HG03558 (cell line): ENCODE data around the gene COX6A2.
"Not testable (repeated sequence)": the region's sequence is repeated elsewhere in the genome, so short reads cannot be mapped to it uniquely, and the experiment has no call there.

Source experiments
- ATAC-seq: cut with Tn5 transposase; IDR thresholded peaks from one replicate; pipeline ENCODE4 v1.9.1; 2021; ENCODE audit warnings: moderate number of reproducible peaks; ENCODE audit not compliant: unreplicated experiment; ENCODE audit errors: extremely low read depth

COX6A2 gene

DNA sequence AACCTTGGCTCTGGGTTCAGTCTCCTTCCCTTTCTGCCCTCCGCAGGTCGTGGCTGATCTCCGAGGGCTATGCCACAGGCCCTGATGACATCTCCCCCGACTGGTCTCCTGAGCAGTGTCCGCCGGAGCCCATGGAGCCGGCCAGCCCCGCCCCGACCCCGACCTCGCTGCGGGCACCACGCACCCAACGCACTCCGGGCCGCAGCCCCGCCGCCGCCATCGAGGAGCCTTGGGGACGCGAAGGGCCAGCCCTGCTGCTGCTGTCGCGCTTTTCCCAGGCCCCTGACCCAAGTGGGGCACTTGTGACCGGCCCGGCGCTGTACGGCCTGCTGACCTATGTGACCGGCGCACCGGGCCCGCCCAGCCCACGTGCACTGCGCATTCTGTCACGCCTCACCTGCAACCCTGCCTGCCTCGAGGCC, 36.2 kb upstream of the COX6A2 start:
- no peak for ATAC-seq

DNA sequence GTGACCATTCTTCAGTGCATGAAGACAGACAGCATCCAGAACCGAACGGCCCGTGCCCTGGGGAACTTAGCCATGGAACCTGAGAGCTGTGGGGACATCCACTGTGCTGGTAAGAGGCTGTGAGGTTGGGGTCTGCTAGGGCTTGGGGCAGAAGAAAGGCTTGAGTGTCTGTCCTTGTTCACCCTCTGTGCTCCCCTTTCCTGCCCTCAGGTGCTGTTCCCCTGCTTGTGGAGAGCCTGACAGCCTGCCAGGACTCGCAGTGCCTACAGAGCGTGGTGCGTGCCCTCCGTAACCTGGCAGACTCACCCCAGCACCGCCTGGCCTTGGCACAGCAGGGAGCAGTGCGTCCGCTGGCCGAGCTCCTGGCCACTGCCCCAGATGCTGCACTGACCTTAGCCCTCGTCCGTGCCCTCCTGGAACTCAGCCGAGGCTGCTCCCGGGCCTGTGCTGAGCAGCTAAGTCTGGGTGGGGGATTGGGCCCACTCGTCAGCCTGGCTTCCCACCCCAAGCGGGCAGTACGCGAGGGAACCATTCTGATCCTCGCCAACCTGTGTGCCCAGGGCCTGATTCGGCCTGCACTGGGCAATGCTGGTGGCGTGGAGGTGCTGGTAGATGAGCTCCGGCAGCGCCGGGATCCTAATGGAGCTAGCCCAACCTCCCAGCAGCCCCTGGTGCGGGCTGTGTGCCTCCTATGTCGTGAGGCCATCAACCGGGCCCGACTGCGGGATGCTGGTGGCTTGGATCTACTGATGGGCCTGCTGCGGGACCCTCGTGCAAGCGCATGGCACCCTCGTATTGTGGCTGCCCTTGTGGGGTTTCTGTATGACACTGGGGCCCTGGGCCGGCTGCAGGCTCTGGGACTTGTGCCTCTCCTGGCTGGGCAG, 34.0 kb upstream of the COX6A2 start:
- no peak for ATAC-seq

DNA sequence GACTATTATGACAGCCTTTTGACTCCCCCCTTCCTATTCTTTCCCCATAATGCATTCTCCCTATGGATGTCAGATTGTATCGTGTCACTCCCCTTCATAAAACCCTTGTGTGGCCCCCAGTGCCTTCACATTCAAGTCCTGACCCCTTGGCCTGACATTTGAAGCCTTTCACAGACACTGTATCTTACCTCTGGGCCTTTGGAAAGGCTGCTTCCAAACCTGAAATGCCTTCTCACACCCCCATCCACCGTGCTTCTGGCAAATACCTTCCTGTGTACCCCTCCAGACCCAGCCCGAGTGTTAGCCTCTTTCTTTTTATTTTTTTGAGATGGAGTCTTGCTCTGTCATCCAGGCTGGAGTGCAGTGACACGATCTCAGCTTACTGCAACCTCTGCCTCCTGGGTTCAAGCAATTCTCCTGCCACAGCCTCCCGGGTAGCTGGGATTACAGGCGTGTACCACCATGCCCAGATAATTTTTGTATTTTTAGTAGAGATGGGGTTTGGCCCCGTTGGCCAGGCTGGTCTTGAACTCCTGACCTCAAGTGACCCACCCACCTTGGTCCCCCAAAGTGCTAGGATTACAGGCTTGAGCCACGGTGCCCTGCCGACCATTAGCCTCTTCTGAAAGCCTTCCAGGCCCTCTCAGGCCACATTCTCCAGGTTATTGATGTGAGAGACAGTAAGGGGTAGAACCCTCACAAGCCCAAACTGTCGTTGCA, 33.2 kb upstream of the COX6A2 start:
- ATAC-seq = no peak

DNA sequence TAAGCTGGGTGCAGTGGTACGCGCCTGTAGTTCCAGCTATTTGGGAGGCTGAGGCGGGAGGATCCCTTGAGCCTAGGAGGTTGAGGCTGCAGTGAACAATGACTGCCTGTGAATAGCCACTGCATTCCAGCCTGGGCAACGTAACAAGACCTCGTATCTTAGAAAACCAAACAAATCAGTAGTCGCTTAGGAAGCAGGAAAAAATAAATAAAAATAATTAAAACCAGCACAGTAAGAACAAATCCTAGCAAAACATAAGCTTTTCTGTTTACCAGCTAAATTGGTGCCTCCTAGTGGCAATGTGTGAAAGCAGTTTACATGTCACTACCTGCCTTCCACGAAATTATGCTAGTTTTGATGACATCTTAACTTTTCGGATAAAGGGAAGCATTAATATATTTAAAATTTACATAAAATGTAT, 32.4 kb upstream of the COX6A2 start:
- no peak for ATAC-seq

DNA sequence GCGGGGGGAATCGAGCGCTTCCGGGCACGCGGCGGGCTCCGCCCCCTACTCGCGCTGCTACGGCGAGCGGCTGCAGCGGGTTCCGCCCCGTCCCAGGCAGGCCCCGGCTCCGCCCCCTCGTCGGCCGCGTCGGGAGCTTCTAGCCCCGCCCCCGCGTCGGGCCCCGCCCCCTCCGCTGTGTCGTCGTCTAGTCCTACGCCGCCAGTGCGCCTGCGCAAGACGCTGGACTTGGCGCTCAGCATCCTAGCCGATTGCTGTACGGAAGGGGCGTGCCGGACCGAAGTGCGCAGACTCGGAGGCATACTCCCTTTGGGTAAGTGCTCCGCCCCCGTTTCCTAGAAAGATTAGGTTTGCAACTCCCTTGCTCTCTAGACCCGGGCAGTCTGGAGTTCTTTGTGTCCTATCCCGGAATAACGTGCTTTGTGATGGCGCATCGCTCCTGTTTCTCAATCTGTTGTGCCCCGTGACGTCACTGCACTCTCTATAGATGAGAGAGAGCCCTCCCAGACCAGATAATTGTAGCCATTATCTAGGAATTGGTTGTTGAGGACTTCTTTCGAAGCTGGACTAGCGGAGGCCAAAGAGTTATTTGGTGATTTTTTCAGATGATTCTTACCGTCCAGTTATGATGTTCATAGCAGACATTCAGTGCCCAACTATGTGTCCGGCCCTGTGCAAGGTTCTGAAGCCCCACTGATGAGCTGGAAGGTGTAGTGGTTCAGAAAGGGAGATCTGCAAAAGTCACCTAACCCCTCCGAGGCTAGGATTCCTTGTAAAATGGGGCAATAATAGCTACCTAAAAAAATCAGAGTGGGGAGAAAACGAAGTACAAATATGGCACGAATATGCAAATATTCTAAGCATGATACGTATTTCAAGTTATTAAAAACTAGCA, 31.8 kb upstream of the COX6A2 start:
- peak; percentile 39 for ATAC-seq

DNA sequence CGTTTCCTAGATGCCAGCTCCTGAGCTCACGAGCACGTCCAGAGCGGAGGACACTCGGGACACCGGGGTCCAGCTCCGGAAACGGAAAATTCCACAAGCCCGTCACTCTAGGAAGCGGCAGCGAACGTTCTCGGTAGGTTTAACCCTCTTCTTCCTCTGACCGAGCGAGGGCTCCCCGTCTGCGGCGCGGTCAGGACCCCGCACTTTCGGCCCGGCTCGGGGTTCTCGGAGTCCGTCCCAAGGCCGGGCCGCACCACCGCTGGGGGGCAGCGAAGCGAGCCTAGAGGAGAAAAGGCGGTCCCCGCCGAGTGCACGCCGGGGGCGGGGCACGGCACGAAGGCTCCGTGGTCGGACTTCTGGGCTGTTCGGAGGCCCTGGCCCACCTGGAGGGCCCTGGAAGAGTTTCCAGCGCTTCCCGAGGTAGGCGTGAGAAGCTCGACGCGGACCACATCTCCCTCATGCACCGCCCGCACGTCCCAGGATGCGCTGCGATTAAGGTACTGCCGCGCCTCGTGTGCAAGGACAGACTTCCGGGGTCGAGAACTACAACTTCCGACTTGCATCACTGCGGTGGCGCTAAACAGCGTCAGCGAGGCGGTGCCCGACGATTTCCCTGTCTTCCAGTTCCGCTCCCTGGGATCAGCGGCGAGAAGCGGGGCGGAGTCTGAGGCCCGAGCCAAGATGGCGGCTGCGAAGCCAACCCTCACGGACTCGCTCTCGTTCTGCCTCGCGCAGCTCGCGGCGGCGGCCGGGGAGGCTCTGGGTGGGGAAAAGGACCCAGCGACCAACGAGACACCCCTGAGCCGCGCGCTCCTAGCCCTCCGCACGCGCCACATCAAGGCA, 30.9 kb upstream of the COX6A2 start, which contains the start of gene ARMC5:
Gene ARMC5 (plus strand): TSS at position 658 of the 843 bp plus-strand sequence. CDS start 24 bp downstream, at position 682.
- peak; percentile 50 for ATAC-seq

DNA sequence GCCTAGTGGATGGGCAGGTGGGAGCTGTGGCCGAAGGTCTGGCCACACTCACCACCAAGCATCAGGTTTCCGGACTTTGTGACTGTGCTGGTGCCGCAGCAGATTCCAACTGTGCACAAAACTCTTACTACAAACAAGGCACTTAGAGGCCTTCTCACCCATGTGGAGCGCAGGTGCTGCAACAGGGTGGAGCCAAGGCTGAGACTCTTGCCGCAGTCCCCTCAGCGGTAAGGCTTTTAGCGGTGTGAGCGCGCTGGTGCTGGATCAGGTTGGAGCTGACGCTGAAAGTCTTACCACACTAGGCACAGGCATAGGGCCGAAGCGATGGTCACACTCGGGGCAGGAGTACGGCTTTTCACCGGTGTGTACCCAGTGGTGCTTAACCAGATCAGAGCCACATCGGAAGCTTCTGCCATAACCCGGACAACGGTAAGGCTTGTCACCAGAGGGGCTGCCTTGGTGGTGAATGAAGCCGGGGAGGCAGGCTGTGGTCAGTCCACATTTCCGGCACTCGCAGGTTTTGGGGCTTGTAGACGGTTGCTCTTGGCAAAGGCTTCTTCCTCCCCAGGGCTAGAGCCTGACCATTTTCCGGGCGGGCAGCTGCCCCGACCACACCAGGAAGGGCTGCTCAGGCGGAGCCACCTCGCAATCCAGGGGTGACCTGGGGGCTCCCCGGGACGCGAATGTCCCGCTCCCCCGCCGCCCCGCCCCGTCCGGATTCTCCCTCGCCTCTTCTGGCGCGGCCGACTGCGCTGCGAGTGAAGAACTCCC, 30.1 kb upstream of the COX6A2 start:
- ATAC-seq = no peak

DNA sequence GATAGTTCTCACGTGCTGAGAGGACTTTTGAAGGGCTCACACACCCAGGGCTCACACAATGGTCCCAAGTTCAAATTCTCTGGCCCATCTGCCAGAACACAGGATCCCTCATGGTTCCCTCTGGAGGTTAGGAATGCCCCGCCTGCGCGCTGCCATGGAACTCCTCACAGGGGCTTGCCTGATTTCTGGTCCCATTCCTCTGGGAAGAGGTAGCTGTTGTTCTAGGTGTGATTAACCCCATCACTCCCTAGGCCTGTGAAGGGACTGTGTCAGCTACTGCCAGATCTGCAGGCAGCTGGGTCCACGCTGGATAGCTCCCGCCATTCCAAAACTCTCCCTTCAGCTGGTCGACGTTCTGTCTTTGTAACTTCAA, 28.8 kb upstream of the COX6A2 start:
- no peak for ATAC-seq

DNA sequence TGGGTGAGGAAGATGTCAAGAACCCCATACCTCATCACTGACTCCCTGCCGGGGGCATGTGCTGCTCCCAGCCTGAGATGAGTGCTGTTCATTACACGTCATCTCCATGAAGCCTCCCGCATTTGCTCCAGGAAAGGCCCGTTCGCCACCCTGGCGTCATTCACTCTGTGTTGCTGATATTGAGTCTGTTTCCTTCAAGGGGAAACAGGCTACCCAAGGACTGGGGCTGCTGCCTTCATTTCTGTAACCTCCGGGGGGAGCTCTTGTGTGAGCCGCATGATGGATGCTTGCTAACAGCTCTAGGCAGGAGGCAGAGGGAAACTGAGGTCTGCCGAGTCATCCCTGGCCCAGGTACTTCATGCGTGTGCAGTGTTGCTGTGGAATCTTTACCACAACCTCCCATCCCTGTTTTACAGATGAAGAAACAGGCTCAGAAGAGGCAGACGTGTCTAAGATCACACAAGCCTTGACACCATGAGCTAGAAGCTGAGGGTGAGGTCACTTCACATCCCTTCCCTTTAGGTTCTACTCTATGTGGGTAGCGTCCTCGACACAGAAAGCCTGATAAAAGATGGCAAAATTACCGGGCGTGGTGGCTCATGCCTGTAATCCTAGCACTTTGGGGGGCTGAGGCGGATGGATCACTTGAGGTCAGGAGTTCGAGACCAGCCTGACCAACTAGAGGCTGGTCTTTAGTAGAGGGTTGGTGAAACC, 27.6 kb upstream of the COX6A2 start:
- no peak for ATAC-seq

DNA sequence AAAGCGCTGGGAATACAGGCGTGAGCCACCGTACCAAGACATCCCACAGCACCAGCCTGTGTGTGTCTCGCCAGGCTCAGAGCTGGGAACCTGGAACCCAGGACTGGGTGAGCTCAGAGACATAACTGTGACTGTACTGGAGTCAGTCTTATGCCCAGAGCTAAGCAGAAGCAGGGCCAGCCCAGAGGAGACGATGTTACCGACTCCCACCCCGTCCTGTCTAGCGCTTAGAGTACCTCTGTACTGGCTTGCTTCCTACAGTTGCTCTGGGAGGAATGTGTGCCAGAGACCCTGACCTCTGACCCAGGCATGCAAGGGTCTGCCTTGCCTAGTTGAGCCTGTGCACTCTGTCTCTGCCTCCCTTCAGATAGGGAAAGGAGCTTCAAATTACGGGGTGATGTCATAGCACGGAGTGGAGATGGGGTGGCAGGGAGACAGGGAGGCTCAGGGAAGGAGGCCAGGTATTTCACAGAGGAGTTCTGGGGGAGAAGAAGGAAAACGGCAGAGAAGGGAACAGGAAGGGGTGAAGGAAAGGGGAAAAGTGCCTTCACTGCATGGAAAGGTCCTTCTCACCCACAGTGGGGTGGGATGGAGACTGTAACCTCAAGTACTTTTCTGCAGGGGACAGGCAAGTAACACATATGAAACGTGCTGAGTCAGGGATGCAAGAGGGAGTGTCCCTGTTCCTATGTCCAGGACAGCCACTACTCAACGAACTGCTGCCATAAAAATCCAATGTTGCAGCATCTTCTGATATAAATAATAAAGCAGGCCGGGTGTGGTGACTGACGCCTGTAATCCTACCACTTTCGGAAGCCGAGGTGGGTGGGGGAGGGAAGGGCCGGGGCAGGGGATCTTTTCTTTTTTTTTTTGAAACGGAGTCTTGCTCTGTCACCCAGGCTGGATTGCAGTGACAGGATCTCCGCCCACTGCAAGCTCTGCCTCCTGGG, 25.4 kb upstream of the COX6A2 start:
- ATAC-seq = no peak

DNA sequence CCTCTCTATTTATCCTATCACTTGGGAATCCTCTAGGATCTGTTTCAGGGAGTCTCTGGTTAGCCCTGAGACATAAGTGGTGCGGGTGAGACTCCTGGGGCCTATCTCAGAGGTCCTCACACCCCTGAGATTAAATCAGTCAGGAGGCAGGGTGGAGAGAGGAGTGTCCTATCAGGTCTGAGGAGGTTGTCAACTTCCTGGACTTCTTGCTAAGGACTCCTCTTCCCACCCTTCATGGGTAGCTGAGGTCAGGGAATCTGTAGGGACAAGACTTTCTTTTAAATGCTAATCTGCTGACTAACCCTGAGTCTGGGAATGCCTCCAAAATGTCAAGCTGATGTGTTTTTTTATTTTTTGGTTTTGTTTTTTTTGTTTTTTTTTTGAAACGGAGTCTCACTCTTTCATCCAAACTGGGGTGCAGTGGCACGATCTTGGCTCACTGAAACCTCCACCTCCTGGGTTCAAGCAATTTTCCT, 24.5 kb upstream of the COX6A2 start:
- ATAC-seq = no peak

DNA sequence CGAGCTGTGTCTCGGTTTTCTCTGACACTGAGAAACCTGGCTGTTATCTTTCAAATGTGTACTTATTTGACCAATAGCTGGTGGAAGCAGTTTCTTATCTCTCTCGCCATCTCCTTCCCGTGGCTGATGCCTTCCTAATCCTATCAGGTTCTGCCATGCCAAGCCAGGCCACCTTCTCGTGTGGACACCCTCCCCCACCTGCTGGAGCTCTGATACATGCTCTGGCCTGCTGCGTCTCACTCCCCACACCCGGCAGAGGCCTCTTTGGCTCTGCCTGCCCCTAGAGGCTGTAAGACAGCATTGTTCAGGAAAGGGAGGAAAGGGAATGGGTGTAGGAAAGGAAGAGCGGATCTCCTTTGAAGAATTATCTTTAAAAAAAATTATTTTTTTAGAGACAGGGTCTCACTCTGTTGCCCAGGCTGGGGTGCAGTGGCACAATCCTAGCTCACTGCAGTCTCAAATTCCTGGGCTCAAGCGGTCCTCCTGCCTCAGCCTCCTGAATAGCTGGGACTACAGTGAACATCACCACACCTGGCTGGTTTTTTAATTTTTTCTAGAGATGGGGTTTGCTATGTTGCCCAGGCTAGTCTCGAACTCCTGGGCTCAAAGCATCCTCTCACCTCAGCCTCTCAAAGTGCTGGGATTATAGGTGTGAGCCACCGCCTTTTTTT, 23.7 kb upstream of the COX6A2 start:
- no peak for ATAC-seq

DNA sequence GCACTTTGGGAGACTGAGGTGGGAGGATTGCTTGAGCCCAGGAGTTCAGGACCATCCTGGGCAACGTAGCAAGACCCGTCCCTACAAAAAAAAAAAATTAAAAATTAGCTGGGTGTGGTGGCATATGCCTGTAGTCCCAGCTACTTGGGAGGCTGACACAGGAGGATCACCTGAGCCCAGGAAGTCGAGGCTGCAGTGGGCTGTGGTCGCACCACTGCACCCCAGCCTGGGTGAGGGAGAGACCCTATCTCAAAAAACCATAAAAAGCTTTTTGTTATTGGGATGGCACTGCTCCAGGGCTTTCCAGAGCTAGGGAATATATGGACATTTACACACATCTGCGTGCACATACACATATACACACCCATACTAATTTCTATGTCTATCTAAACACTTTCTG, 23.0 kb upstream of the COX6A2 start:
- ATAC-seq = no peak

DNA sequence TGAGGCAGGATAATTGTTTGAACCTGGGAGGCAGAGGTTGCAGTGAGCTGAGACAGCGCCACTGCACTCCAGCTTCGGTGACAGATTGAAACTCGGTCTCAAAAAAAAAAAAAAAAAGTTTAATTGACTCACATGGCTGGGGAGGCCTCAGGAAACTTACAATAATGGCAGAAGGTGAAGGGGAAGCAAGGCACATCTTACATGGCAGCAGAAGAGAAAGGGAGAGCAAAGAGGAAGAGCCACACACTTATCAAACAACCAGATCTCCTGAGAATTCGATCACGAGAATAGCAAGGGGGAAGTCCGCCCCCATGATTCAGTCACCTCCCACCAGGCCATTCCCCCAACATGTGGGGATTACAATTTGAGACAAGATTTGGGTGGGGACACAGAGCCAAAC, 17.8 kb upstream of the COX6A2 start:
- ATAC-seq = not testable (repeated sequence)

DNA sequence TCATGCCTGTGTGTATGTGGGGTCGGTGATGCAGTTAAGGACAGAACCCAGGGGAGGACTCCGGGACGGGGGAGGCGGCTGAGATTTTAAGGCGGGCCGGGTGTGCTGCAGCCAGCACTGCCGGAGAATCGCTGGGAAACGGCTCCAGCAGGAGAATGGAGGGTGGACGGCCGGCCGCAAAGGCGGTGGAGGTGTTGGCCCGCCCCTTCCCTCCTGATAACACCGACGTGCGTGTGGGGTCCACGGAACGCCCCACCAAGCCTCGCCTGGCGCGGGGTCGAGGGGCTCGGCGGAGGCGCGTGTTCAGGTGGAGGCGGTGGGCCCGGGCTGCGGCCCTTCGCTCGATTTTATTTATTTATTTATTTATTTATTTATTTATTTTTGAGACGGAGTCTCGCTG, 13.8 kb upstream of the COX6A2 start:
- ATAC-seq = no peak

DNA sequence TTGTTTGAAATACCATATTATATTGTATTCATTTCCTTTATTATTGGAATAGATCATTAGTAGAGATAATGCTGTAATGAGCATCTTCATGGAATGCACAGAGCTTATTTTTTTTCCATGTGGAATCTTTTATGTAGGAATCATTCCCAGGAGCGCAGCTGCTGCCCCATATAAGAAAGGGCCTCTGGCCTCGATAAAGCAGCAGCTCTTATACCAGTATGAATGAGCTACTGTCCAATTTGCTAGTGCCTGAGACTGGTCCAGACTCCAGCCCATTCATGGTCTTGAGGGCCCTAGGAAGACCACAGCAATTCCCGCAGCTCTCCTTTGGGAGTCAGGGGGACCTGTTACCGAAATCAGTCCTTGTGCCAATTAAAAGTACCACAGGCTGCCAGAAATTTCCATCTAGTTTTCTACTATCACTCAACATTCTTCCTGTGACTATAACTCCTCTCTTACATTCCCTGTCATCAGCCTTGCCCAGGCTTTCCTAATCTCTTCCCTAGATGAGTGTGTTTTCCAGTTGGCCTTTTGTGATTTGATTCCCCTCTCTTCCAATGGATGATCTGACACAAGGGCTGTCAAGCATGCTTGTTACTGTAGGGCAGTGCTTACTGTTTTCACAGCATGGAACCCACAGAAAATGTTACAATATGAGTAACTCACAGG, 12.5 kb upstream of the COX6A2 start:
- ATAC-seq = no peak
